ENCODE results near the gene PVALB.

DNA sequence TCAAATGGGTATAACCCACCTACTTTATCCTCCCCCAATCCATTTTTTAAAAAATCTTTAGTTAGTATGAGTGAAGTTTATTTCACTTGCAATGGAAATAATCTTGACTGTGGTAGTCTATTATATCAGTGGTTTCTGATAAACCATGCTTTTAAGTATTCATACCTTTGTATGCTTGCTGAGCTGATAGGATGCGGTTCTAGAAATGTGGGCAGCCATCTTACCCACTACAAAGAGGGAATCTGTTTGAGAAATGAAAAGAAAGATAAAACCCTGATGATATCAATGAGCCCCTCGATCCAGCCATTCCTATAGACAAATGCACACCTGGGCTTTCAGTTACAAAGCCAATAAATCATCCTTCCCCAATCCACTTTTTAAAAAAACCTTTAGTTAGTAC lies 13.8 kb upstream of the PVALB start:
- TF ChIP-seq, protein P1, sequence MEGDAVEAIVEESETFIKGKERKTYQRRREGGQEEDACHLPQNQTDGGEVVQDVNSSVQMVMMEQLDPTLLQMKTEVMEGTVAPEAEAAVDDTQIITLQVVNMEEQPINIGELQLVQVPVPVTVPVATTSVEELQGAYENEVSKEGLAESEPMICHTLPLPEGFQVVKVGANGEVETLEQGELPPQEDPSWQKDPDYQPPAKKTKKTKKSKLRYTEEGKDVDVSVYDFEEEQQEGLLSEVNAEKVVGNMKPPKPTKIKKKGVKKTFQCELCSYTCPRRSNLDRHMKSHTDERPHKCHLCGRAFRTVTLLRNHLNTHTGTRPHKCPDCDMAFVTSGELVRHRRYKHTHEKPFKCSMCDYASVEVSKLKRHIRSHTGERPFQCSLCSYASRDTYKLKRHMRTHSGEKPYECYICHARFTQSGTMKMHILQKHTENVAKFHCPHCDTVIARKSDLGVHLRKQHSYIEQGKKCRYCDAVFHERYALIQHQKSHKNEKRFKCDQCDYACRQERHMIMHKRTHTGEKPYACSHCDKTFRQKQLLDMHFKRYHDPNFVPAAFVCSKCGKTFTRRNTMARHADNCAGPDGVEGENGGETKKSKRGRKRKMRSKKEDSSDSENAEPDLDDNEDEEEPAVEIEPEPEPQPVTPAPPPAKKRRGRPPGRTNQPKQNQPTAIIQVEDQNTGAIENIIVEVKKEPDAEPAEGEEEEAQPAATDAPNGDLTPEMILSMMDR (IDR thresholded peaks at IDR 0.05), result no peak
- no peak for TF ChIP-seq POLR2A (IDR thresholded peaks at IDR 0.05)

All from heart left ventricle (tissue), 13 donors.